Prostate gland (tissue), 2 donors: Measurements from ENCODE around the gene AREG. TPM values are rescaled to one million over a fixed set of nuclear protein-coding genes. Genes with fewer than 3 reads are reported as not detected.

Source experiments
- DNase-seq: peaks from one replicate; pipeline ENCODE4 v3.0.0-alpha.2; 2019; ENCODE audit warnings: low spot score
- H3K27ac ChIP-seq, 2 donors: fragments of 200-600 bp; sonication (generic); 2 replicates each; pipeline ENCODE4 v1.5.1; 2017 to 2019
- H3K27me3 ChIP-seq: fragments of 200-600 bp; sonication (generic); replicated peaks from 2 replicates; pipeline ENCODE4 v1.5.1; 2019; ENCODE audit not compliant: insufficient read depth
- H3K36me3 ChIP-seq, 2 donors: fragments of 200-600 bp; sonication (generic); 1 replicate in 1 of 2; 2 replicates in 1 of 2; pipeline versions ENCODE4 v1.5.1 to v1.8.1; 2017 to 2019
- H3K4me1 ChIP-seq: fragments of 200-600 bp; sonication (generic); replicated peaks from 2 replicates; pipeline ENCODE4 v1.5.1; 2019
- H3K4me3 ChIP-seq, 2 donors: fragments of 200-600 bp; sonication (generic); 2 replicates each; pipeline ENCODE4 v1.5.1; 2017 to 2019
- H3K9me3 ChIP-seq: fragments of 200-600 bp; sonication (generic); 2 replicates; pipeline ENCODE4 v1.5.1; 2017
- CTCF ChIP-seq, 4 experiments: fragments of 200-600 bp in 2 of 4; fragments of 450-650 bp in 2 of 4; sonication (generic) in 2 of 4; IDR thresholded peaks; 1 replicate in 3 of 4; 2 replicates in 1 of 4; pipeline ENCODE4 v1.5.1; 2016 to 2019; ENCODE audit warnings: antibody characterized with exemption in 4 of 4, mild to moderate bottlenecking in 2 of 4, moderate library complexity in 2 of 4
- POLR2A ChIP-seq: fragments of 450-650 bp; IDR thresholded peaks from one replicate; pipeline ENCODE4 v1.6.1; 2016; ENCODE audit warnings: antibody characterized with exemption, mild to moderate bottlenecking
- POLR2AphosphoS5 ChIP-seq: sonication (generic); formaldehyde crosslinking; IDR thresholded peaks from one replicate; pipeline ENCODE4 v1.6.1; 2017; ENCODE audit warnings: antibody characterized with exemption
- WGBS: methylation state at CpG from one replicate; pipeline ENCODE4 v1.1.5; 2018; 5-methylcytosine and 5-hydroxymethylcytosine counted together
- intact Hi-C: fragments of 100-400 bp; cut with DNase I; formaldehyde crosslinking; loops from one replicate; pipeline ENCODE4 v1.14.2; 2022
- total RNA-seq, 2 donors: library from RNA; depleted of rRNA; stranded (reverse); fragments of >200 nt; gene quantifications; one replicate each; pipeline ENCODE4 v1.1.0, GENCODE V29; 2016

Gene AREG
- total RNA-seq, 2 donors from 2014 or later = 4.2 to 17.1 TPM

GRCh38 chr4:74447636-74448233, 2.8 kb downstream of the AREG start:
- H3K36me3 ChIP-seq = no peaks in the 10 kb centered on the region
- no peak overlapping the region for H3K4me3 ChIP-seq
- H3K9me3 ChIP-seq = no peaks in the 10 kb centered on the region
- intact Hi-C loops = no loop called here
- DNase-seq = no peak
- no peaks in the 10 kb centered on the region for H3K4me1 ChIP-seq
- TF ChIP-seq CTCF (IDR thresholded peaks at IDR 0.05) = no peak
- no peak for TF ChIP-seq POLR2A
- no peak for TF ChIP-seq POLR2AphosphoS5
- WGBS = 98% methylated on average over 5 of the region's 5 CpGs
- H3K27me3 ChIP-seq = no peaks in the 10 kb centered on the region
- H3K27ac ChIP-seq = no peak overlapping the region

GRCh38 chr4:74449571-74450297, 4.8 kb downstream of the AREG start:
- 89% methylated on average over 6 of the region's 6 CpGs for WGBS
- Histone ChIP-seq H3K4me3 (no peak overlapping the region), H3K36me3 (no peaks in the 10 kb centered on the region), H3K4me1 (no peaks in the 10 kb centered on the region), H3K27me3 (no peaks in the 10 kb centered on the region), H3K9me3 (no peaks in the 10 kb centered on the region), H3K27ac (no peak overlapping the region)
- no peak for DNase-seq
- intact Hi-C loops = no loop called here
- TF ChIP-seq CTCF (IDR thresholded peaks at IDR 0.05) (no peak), POLR2A (no peak), POLR2AphosphoS5 (no peak)

- Histone ChIP-seq H3K27me3 (no peaks in the 10 kb centered on the region), H3K9me3 (no peaks in the 10 kb centered on the region), H3K27ac (no peak overlapping the region), H3K4me1 (no peaks in the 10 kb centered on the region), H3K4me3 (no peak overlapping the region), H3K36me3 (no peaks in the 10 kb centered on the region)
- WGBS = 80% methylated on average over 4 of the region's 4 CpGs
- no peak for DNase-seq
- TF ChIP-seq POLR2AphosphoS5 (no peak), CTCF (IDR thresholded peaks at IDR 0.05) (no peak)
- intact Hi-C loops = no loop called here
Observed at GRCh38 chr4:74450298-74450683, 5.4 kb downstream of the AREG start.

- no peaks in the 10 kb centered on the region for H3K9me3 ChIP-seq
- H3K4me3 ChIP-seq = no peak overlapping the region
- no peak overlapping the region for H3K27ac ChIP-seq
- H3K4me1 ChIP-seq = no peaks in the 10 kb centered on the region
- no peaks in the 10 kb centered on the region for H3K27me3 ChIP-seq
- no peak for DNase-seq
- WGBS = 58% methylated on average over 1 of the region's 1 CpG
- TF ChIP-seq POLR2AphosphoS5 (no peak), CTCF (IDR thresholded peaks at IDR 0.05) (no peak), POLR2A (no peak)
- no peaks in the 10 kb centered on the region for H3K36me3 ChIP-seq
- intact Hi-C loops = no loop called here
Observed at GRCh38 chr4:74451214-74451661, 6.3 kb downstream of the AREG start.
